HEK293 (cell line): ENCODE measurements around the gene KCNJ8.

Experiments used
- CTCF ChIA-PET: fragments of 350-600 bp; formaldehyde crosslinking; extraction: SDS; loops from one replicate; lab custom pipeline; 2021; ENCODE audit warnings: antibody characterized with exemption; lab: Yijun Ruan, JAX
- POLR2A ChIA-PET: fragments of 300-600 bp; formaldehyde crosslinking; extraction: SDS; loops from one replicate; lab custom pipeline; 2020; ENCODE audit warnings: antibody characterized with exemption, inconsistent platforms; lab: Yijun Ruan, JAX
- H3K27ac ChIP-seq: fragments of 200-500 bp; sonication (Bioruptor generic); 2 replicates; pipeline ENCODE4 v1.5.1; 2014; ENCODE audit warnings: low read depth, low read length, control low read depth, inconsistent platforms; ENCODE audit errors: extremely low read depth
- H3K36me3 ChIP-seq, 2 experiments: fragments of 200-500 bp in 1 of 2; sonication (Bioruptor generic) in 1 of 2; 1 replicate in 1 of 2; 2 replicates in 1 of 2; pipeline ENCODE4 v1.5.1; 2014 to 2017; ENCODE audit warnings: inconsistent platforms in 2 of 2, low read length in 2 of 2; ENCODE audit not compliant: control insufficient read depth in 2 of 2, insufficient read depth in 1 of 2
- H3K4me1 ChIP-seq: fragments of 200-500 bp; sonication (Bioruptor generic); 2 replicates; pipeline ENCODE4 v1.5.1; 2014; ENCODE audit warnings: mild to moderate bottlenecking, low read length, inconsistent platforms; ENCODE audit not compliant: control insufficient read depth, insufficient read depth
- H3K4me3 ChIP-seq: 2 replicates; pipeline ENCODE4 v1.5.1; 2011; ENCODE audit warnings: low read depth, mild to moderate bottlenecking, control low read depth, low read length, moderate library complexity
- H3K9me3 ChIP-seq: fragments of 200-500 bp; sonication (Bioruptor generic); 2 replicates; pipeline ENCODE4 v1.5.1; 2014; ENCODE audit warnings: low read depth, low read length, inconsistent platforms; ENCODE audit not compliant: control insufficient read depth, insufficient read depth
- HOXA7 ChIP-seq: sonication (generic); formaldehyde crosslinking; IDR thresholded peaks from 2 replicates; pipeline ENCODE4 v1.8.1; 2022; ENCODE audit warnings: missing genetic modification reagents, borderline replicate concordance
- HOXC10 ChIP-seq: sonication (generic); formaldehyde crosslinking; IDR thresholded peaks from 2 replicates; pipeline ENCODE4 v1.8.1; 2023; ENCODE audit warnings: mild to moderate bottlenecking, missing genetic modification reagents
- IKZF3 ChIP-seq: fragments of 450-650 bp; IDR thresholded peaks from 2 replicates; pipeline ENCODE4 v1.5.0; 2018; ENCODE audit warnings: missing biosample characterization, mild to moderate bottlenecking, missing genetic modification characterization, moderate library complexity
- PRDM1 ChIP-seq: fragments of 450-650 bp; formaldehyde crosslinking; IDR thresholded peaks from 2 replicates; pipeline ENCODE4; 2016; ENCODE audit warnings: missing biosample characterization, missing genetic modification characterization
- REPIN1 ChIP-seq: fragments of 450-650 bp; formaldehyde crosslinking; IDR thresholded peaks from 2 replicates; pipeline ENCODE4 v1.5.1; 2017; ENCODE audit warnings: missing biosample characterization, missing genetic modification characterization, low read depth
- ZBTB17 ChIP-seq: fragments of 450-650 bp; formaldehyde crosslinking; IDR thresholded peaks from 2 replicates; pipeline ENCODE4 v1.5.1; 2016; ENCODE audit warnings: missing biosample characterization, missing genetic modification characterization
- ZEB2 ChIP-seq: fragments of 450-650 bp; formaldehyde crosslinking; IDR thresholded peaks from 2 replicates; pipeline ENCODE4 v1.5.1; 2016; ENCODE audit warnings: missing biosample characterization, missing genetic modification characterization
- ZNF16 ChIP-seq: fragments of 450-650 bp; formaldehyde crosslinking; IDR thresholded peaks from 2 replicates; pipeline ENCODE4 v1.5.1; 2016; ENCODE audit warnings: low read depth, missing biosample characterization, missing genetic modification characterization
- ZNF202 ChIP-seq: fragments of 450-650 bp; formaldehyde crosslinking; IDR thresholded peaks from 2 replicates; pipeline ENCODE4 v1.5.1; 2016; ENCODE audit warnings: missing biosample characterization, missing genetic modification characterization, borderline replicate concordance
- ZNF391 ChIP-seq: fragments of 450-650 bp; formaldehyde crosslinking; IDR thresholded peaks from 2 replicates; pipeline ENCODE4 v1.5.1; 2016; ENCODE audit warnings: low read depth, missing biosample characterization, missing genetic modification characterization, borderline replicate concordance
- ZNF394 ChIP-seq: fragments of 450-650 bp; formaldehyde crosslinking; IDR thresholded peaks from 2 replicates; pipeline ENCODE4 v1.5.1; 2016; ENCODE audit warnings: missing biosample characterization, missing genetic modification characterization, mild to moderate bottlenecking, moderate library complexity, borderline replicate concordance
- ZNF416 ChIP-seq: fragments of 450-650 bp; formaldehyde crosslinking; IDR thresholded peaks from 2 replicates; pipeline ENCODE4 v1.5.1; 2016; ENCODE audit warnings: missing biosample characterization, missing genetic modification characterization
- ZNF510 ChIP-seq: fragments of 450-650 bp; formaldehyde crosslinking; IDR thresholded peaks from 2 replicates; pipeline ENCODE4 v1.5.1; 2018; ENCODE audit warnings: mild to moderate bottlenecking, missing genetic modification characterization, missing biosample characterization; ENCODE audit not compliant: insufficient replicate concordance
- ZNF549 ChIP-seq: fragments of 450-650 bp; IDR thresholded peaks from 2 replicates; pipeline ENCODE4 v1.5.1; 2018; ENCODE audit warnings: missing biosample characterization, missing genetic modification characterization, mild to moderate bottlenecking, inconsistent platforms, moderate library complexity
- ZNF610 ChIP-seq: fragments of 450-650 bp; formaldehyde crosslinking; IDR thresholded peaks from 2 replicates; pipeline ENCODE4 v1.5.1; 2016; ENCODE audit warnings: missing biosample characterization, missing genetic modification characterization, borderline replicate concordance
- ZNF654 ChIP-seq: fragments of 450-650 bp; formaldehyde crosslinking; IDR thresholded peaks from 2 replicates; pipeline ENCODE4 v1.5.1; 2016; ENCODE audit warnings: low read depth, missing biosample characterization, missing genetic modification characterization
- ZNF670 ChIP-seq: fragments of 450-650 bp; formaldehyde crosslinking; IDR thresholded peaks from 2 replicates; pipeline ENCODE4 v1.5.1; 2016; ENCODE audit warnings: missing biosample characterization, missing genetic modification characterization, low read depth
- ZNF785 ChIP-seq: fragments of 450-650 bp; formaldehyde crosslinking; IDR thresholded peaks from 2 replicates; pipeline ENCODE4 v1.5.1; 2016; ENCODE audit warnings: missing biosample characterization, missing genetic modification characterization
- TF ChIP-seq, protein P1 (sequence below): fragments of 450-650 bp; formaldehyde crosslinking; IDR thresholded peaks from 2 replicates; pipeline ENCODE4 v1.5.1; 2016; ENCODE audit warnings: missing biosample characterization, missing genetic modification characterization
- TF ChIP-seq, protein P2 (sequence below): fragments of 450-650 bp; formaldehyde crosslinking; IDR thresholded peaks from 2 replicates; pipeline ENCODE4 v1.5.1; 2016; ENCODE audit warnings: missing biosample characterization, missing genetic modification characterization
- TF ChIP-seq, protein P3 (sequence below): fragments of 450-650 bp; formaldehyde crosslinking; IDR thresholded peaks from 2 replicates; pipeline ENCODE4; 2016; ENCODE audit warnings: missing biosample characterization, missing genetic modification characterization
- TF ChIP-seq, protein P4 (sequence below): fragments of 450-650 bp; formaldehyde crosslinking; IDR thresholded peaks from 2 replicates; pipeline ENCODE4 v1.5.1; 2016; ENCODE audit warnings: missing biosample characterization, missing genetic modification characterization

The KCNJ8 gene

DNA sequence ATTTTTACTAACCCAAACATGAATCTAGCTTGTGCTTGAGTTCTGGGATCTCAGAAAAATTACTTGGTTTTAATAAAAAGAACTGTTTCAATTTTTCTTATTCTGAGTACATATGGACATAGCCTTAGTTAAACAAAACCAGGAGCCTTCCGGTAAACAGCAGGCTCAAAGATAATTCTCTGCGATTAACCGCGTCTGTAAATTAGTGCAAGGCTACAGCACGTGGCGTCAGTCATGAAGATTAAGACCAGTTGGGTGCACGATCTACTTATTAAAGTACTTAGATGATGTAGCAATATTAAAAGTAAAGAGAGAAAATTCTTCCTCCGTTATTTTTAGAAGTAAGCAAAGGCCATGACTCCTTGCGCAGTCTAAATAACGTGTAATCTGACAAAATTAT, 700 bp downstream of the KCNJ8 start:
- no peak overlapping the region for H3K27ac ChIP-seq
- POLR2A ChIA-PET, result interaction anchor here (1.0 kb wide), 2 partner anchors 12 to 58 kb away, joined by 3 to 4 read pairs; no protein-coding TSS in a partner anchor

DNA sequence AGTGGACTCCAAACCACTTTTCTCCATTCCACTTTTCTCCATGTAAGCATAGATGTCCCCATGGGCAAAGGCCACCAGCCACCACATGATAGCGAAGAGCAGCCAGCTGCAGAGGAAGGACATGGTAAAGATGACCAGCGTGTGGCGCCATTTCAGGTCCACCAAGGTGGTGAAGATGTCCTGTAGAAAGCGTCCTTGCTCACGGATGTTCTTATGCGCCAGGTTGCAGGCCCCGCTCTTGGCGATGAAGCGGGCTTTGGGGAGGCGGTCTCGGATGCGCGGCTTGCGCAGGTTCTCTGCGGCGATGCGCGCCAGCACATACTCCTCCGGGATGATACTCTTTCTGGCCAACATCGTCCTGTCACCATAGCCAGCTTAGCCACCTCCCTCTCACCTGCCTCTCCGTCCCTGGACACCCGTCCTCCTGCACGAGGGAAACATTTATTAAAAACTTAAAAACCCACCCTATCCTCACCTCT, 1.2 kb downstream of the KCNJ8 start:
- H3K36me3 ChIP-seq, result peaks cover 4 to 40% of the 10 kb centered on the region in 2 experiments; a peak in 2 of 3 replicates
- ChIA-PET POLR2A (no interaction called here), CTCF (interaction anchor here (0.7 to 1.1 kb wide), 3 partner anchors 15 to 216 kb away, joined by 3 to 4 read pairs (median 3); no protein-coding TSS in a partner anchor)
- no peak overlapping the region for H3K4me3 ChIP-seq
- H3K4me1 ChIP-seq, result peaks cover 5% of the 10 kb centered on the region
- no peaks in the 10 kb centered on the region for H3K9me3 ChIP-seq
- H3K27ac ChIP-seq, result no peak overlapping the region
- TF ChIP-seq ZNF202 (tag by site-specific recombination), result 0 out of 2 replicates have a peak, but pooled peaks have one; percentile 55
- peak; percentile 17; the same call in 1 of the 2 replicates for TF ChIP-seq ZNF391 (tag by site-specific recombination)
- TF ChIP-seq ZNF416 (tag by site-specific recombination), result no peak
- TF ChIP-seq, protein P1, sequence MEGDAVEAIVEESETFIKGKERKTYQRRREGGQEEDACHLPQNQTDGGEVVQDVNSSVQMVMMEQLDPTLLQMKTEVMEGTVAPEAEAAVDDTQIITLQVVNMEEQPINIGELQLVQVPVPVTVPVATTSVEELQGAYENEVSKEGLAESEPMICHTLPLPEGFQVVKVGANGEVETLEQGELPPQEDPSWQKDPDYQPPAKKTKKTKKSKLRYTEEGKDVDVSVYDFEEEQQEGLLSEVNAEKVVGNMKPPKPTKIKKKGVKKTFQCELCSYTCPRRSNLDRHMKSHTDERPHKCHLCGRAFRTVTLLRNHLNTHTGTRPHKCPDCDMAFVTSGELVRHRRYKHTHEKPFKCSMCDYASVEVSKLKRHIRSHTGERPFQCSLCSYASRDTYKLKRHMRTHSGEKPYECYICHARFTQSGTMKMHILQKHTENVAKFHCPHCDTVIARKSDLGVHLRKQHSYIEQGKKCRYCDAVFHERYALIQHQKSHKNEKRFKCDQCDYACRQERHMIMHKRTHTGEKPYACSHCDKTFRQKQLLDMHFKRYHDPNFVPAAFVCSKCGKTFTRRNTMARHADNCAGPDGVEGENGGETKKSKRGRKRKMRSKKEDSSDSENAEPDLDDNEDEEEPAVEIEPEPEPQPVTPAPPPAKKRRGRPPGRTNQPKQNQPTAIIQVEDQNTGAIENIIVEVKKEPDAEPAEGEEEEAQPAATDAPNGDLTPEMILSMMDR (tag by site-specific recombination), result peak; percentile 46; the same call in 1 of the 2 replicates
- TF ChIP-seq PRDM1 (tag by site-specific recombination), result peak; percentile 2; the same call in 1 of the 2 replicates
- 0 out of 2 replicates have a peak, but pooled peaks have one; percentile 1 for TF ChIP-seq ZNF654 (tag by site-specific recombination)
- no peak for TF ChIP-seq ZNF510

More for the DNA sequence above, 700 bp downstream of the KCNJ8 start:
- TF ChIP-seq ZBTB17 (tag by site-specific recombination) (no peak), HOXC10 (no peak)
- TF ChIP-seq, all 188 proteins: peak for 0
- Histone ChIP-seq H3K4me3 (no peak overlapping the region), H3K36me3 (peaks cover 4 to 35% of the 10 kb centered on the region in 2 experiments; a peak in 2 of 3 replicates), H3K9me3 (no peaks in the 10 kb centered on the region), H3K4me1 (peaks cover 5% of the 10 kb centered on the region)
- CTCF ChIA-PET, result interaction anchor here (1.1 kb wide), 1 partner anchor 76 kb away, joined by 3 read pairs; no protein-coding TSS in a partner anchor

DNA sequence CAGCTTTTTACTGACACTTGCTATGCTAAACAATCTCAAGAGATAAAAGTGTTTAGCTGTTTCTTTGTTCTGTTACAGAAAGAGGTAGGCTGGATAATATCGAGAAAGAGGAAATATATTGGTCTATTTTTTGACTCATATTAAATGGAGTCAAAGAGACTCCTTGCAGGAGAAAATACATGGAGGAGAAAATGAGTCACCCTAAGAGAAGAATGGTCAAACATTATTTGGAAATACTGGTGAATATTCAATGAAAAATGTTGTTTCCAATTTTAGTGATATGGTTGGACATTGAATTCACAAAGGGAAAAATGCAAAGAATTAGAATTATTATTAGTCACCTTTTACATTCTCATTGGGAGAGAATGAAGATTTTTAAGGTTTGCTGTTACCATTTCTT, 3.2 kb downstream of the KCNJ8 start:
- POLR2A ChIA-PET, result no interaction called here
- Histone ChIP-seq H3K4me1 (peaks cover 5% of the 10 kb centered on the region), H3K27ac (no peak overlapping the region), H3K4me3 (no peak overlapping the region), H3K36me3 (peaks cover 4 to 56% of the 10 kb centered on the region in 2 experiments; a peak in 2 of 3 replicates)
- TF ChIP-seq, protein P2, sequence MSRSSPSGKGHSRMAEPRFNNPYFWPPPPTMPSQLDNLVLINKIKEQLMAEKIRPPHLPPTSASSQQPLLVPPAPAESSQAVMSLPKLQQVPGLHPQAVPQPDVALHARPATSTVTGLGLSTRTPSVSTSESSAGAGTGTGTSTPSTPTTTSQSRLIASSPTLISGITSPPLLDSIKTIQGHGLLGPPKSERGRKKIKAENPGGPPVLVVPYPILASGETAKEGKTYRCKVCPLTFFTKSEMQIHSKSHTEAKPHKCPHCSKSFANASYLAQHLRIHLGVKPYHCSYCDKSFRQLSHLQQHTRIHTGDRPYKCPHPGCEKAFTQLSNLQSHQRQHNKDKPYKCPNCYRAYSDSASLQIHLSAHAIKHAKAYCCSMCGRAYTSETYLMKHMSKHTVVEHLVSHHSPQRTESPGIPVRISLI (tag by site-specific recombination), result no peak
- TF ChIP-seq ZNF16 (no peak), IKZF3 (no peak), ZNF670 (tag by site-specific recombination) (no peak), ZNF549 (no peak), REPIN1 (no peak), ZNF785 (tag by site-specific recombination) (no peak), ZNF610 (tag by site-specific recombination) (no peak), ZEB2 (tag by site-specific recombination) (no peak), ZNF394 (tag by site-specific recombination) (no peak), HOXA7 (CRISPR knock-in tag) (no peak)
- TF ChIP-seq, protein P3, sequence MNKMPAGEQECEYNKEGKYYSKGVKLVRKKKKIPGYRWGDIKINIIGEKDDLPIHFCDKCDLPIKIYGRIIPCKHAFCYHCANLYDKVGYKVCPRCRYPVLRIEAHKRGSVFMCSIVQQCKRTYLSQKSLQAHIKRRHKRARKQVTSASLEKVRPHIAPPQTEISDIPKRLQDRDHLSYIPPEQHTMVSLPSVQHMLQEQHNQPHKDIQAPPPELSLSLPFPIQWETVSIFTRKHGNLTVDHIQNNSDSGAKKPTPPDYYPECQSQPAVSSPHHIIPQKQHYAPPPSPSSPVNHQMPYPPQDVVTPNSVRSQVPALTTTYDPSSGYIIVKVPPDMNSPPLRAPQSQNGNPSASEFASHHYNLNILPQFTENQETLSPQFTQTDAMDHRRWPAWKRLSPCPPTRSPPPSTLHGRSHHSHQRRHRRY (tag by site-specific recombination), result no peak
- TF ChIP-seq, protein P4, sequence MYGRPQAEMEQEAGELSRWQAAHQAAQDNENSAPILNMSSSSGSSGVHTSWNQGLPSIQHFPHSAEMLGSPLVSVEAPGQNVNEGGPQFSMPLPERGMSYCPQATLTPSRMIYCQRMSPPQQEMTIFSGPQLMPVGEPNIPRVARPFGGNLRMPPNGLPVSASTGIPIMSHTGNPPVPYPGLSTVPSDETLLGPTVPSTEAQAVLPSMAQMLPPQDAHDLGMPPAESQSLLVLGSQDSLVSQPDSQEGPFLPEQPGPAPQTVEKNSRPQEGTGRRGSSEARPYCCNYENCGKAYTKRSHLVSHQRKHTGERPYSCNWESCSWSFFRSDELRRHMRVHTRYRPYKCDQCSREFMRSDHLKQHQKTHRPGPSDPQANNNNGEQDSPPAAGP (tag by site-specific recombination), result no peak
- TF ChIP-seq, all 188 proteins: peak for 0
- no peaks in the 10 kb centered on the region for H3K9me3 ChIP-seq
- CTCF ChIA-PET, result no interaction called here
